NT2/D1 (cell line): ENCODE results near the gene EIF5.

Experiments
- SUZ12 ChIP-seq: IDR thresholded peaks from 2 replicates; pipeline ENCODE4 v1.6.1; 2011; ENCODE audit not compliant: insufficient read length, insufficient read depth; ENCODE audit errors: extremely low read depth
- YY1 ChIP-seq: IDR thresholded peaks from 2 replicates; pipeline ENCODE4 v1.6.1; 2011; ENCODE audit not compliant: insufficient read length, insufficient read depth
- ZNF274 ChIP-seq: IDR thresholded peaks from 2 replicates; pipeline ENCODE4 v1.6.1; 2011; ENCODE audit warnings: mild to moderate bottlenecking, low read depth, low read length

- TF ChIP-seq SUZ12, result no peak
- TF ChIP-seq ZNF274, result no peak
- no peak for TF ChIP-seq YY1
Measured at GRCh38 chr14:103374121-103374520, 40.1 kb downstream of the EIF5 start.
